Measurements from ENCODE around the gene SKAP2. TPM values are rescaled to one million over a fixed set of nuclear protein-coding genes. Genes with fewer than 3 reads are reported as not detected.

SKAP2 gene
- total and polyA plus RNA-seq, 7 donors: 3.2 to 19.4 (median 8.3) TPM

GRCh38 chr7:26704036-26704435, 160.4 kb downstream of the SKAP2 start:
- Histone ChIP-seq H3K4me1 (peaks cover 5% of the 10 kb centered on the region), H3K36me3 (ENCODE audit: insufficient read depth in 1 of 2, low read depth in 1 of 2) (no peaks in the 10 kb centered on the region), H3K27ac (no peak overlapping the region), H3K4me3 (no peak overlapping the region), H3K9me3 (no peaks in the 10 kb centered on the region), H3K27me3 (ENCODE audit: insufficient read depth in 3 of 3, low read length in 2 of 3) (no peaks in the 10 kb centered on the region)
- 77 to 86% (median 79%) methylated on average over 1 of the region's 1 CpG for WGBS, 3 donors
- no peak for ATAC-seq
- TF ChIP-seq, protein P1, sequence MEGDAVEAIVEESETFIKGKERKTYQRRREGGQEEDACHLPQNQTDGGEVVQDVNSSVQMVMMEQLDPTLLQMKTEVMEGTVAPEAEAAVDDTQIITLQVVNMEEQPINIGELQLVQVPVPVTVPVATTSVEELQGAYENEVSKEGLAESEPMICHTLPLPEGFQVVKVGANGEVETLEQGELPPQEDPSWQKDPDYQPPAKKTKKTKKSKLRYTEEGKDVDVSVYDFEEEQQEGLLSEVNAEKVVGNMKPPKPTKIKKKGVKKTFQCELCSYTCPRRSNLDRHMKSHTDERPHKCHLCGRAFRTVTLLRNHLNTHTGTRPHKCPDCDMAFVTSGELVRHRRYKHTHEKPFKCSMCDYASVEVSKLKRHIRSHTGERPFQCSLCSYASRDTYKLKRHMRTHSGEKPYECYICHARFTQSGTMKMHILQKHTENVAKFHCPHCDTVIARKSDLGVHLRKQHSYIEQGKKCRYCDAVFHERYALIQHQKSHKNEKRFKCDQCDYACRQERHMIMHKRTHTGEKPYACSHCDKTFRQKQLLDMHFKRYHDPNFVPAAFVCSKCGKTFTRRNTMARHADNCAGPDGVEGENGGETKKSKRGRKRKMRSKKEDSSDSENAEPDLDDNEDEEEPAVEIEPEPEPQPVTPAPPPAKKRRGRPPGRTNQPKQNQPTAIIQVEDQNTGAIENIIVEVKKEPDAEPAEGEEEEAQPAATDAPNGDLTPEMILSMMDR (IDR thresholded peaks at IDR 0.05): no peak
- no peak for DNase-seq
- intact Hi-C loops (cut with DNase I): no loop called here

- intact Hi-C loops (cut with DNase I): no loop called here
- Histone ChIP-seq H3K4me1 (peaks cover 4% of the 10 kb centered on the region), H3K27me3 (ENCODE audit: insufficient read depth in 3 of 3, low read length in 2 of 3) (no peaks in the 10 kb centered on the region), H3K4me3 (no peak overlapping the region), H3K27ac (no peak overlapping the region), H3K36me3 (ENCODE audit: insufficient read depth in 1 of 2, low read depth in 1 of 2) (no peaks in the 10 kb centered on the region), H3K9me3 (no peaks in the 10 kb centered on the region)
- DNase-seq (no peak), ATAC-seq (no peak)
- TF ChIP-seq, protein P1 (IDR thresholded peaks at IDR 0.05): no peak
These were observed 163.5 kb downstream of the SKAP2 start for GRCh38 chr7:26700893-26701292.

DNA sequence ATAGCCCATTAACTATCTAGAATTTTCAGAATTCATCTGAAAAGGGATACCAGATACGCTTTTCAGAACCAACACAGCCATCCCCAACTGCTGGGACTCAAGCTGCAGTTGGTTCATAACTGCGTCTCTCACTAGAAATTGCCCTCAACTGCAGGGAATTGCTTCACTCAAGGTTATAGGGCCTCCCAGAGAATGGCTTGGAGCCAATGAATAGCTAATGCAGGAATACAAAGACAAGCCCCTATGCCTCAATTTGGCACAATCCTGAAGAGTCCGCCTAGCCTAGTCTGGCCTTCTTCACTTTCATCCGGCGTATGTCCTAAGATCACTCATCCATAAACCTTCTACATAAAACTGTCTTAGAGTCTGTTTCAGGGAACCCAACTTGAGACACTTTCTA, 164.0 kb downstream of the SKAP2 start:
- intact Hi-C loops (cut with DNase I): no loop called here
- Histone ChIP-seq H3K4me1 (no peaks in the 10 kb centered on the region), H3K4me3 (no peak overlapping the region), H3K36me3 (ENCODE audit: insufficient read depth in 1 of 2, low read depth in 1 of 2) (no peaks in the 10 kb centered on the region), H3K9me3 (no peaks in the 10 kb centered on the region), H3K27me3 (ENCODE audit: insufficient read depth in 3 of 3, low read length in 2 of 3) (no peaks in the 10 kb centered on the region), H3K27ac (no peak overlapping the region)
- ATAC-seq (no peak), DNase-seq (no peak)
- TF ChIP-seq, protein P1 (IDR thresholded peaks at IDR 0.05): no peak
- WGBS, 3 donors: 93 to 96% (median 93%) methylated on average over 5 of the region's 5 CpGs

DNA sequence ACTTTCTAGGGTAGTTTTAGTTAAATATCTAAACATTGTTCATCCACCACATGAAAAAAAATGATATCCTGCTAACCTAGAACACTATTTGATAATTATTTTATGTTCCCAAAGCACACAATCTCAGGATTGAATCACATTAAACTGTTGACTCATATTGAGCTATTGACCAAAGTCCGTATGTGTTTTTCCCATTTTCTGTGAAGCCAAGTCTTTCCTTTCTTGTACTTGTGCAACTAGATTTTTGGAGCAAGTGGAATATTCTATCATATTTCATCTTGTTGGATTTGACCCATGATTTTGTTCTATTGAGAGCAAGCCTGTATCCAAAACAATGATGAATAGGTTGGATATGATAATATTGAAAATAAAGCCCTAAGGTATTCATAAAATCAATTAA, 164.6 kb downstream of the SKAP2 start:
- intact Hi-C loops (cut with DNase I): no loop called here
- Histone ChIP-seq H3K36me3 (ENCODE audit: insufficient read depth in 1 of 2, low read depth in 1 of 2) (no peaks in the 10 kb centered on the region), H3K27me3 (ENCODE audit: insufficient read depth in 3 of 3, low read length in 2 of 3) (no peaks in the 10 kb centered on the region), H3K9me3 (no peaks in the 10 kb centered on the region), H3K4me3 (no peak overlapping the region), H3K4me1 (no peaks in the 10 kb centered on the region), H3K27ac (no peak overlapping the region)
- TF ChIP-seq, protein P1 (IDR thresholded peaks at IDR 0.05): no peak
- DNase-seq (no peak), ATAC-seq (no peak)
- 82 to 90% (median 86%) methylated on average over 1 of the region's 1 CpG for WGBS, 3 donors

DNA sequence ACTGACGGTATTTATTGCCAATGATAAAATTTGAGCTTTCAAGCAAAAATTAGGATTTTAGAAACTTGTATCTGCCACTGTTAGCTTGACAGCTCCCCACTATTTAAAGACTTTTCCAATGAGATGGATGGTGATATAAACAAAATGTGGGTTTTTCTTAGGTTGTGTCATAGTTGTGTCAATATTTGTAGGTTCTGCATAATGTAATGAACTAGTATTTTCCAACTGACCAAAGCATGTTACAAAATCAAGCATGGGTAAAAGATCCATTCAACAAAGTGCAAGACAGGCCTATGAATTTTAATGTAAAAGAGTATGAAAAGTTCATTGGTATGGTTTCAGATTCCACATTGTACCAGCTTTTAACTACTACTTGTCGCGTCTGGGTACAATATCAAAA, 165.6 kb downstream of the SKAP2 start:
- Histone ChIP-seq H3K36me3 (ENCODE audit: insufficient read depth in 1 of 2, low read depth in 1 of 2) (no peaks in the 10 kb centered on the region), H3K27me3 (ENCODE audit: insufficient read depth in 3 of 3, low read length in 2 of 3) (no peaks in the 10 kb centered on the region), H3K27ac (no peak overlapping the region), H3K4me1 (no peaks in the 10 kb centered on the region), H3K4me3 (no peak overlapping the region), H3K9me3 (no peaks in the 10 kb centered on the region)
- TF ChIP-seq, protein P1 (IDR thresholded peaks at IDR 0.05): no peak
- 92 to 96% (median 93%) methylated on average over 3 of the region's 3 CpGs for WGBS, 3 donors
- DNase-seq (no peak), ATAC-seq (no peak)
- intact Hi-C loops (cut with DNase I): no loop called here
